SU-DHL-6 (cell line): Measurements from ENCODE around the gene ALKBH7.

Experiments
- H2AFZ ChIP-seq: fragments of 200-600 bp; sonication (generic); 2 replicates; pipeline ENCODE4 v1.6.1; 2014; ENCODE audit warnings: low read depth, mild to moderate bottlenecking, moderate library complexity, mixed read lengths, antibody characterized with exemption, low read length; ENCODE audit not compliant: severe bottlenecking
- H3F3A ChIP-seq: fragments of 200-600 bp; shearing (Covaris generic); 2 replicates; pipeline ENCODE4 v1.6.0; 2016; ENCODE audit warnings: antibody characterized with exemption, mild to moderate bottlenecking; ENCODE audit not compliant: insufficient read depth
- H3K27ac ChIP-seq: fragments of 200-600 bp; sonication (generic); 2 replicates; pipeline ENCODE4 v1.5.1; 2016; ENCODE audit warnings: low read depth, mild to moderate bottlenecking, low read length, moderate library complexity, mixed read lengths
- H3K27me3 ChIP-seq: fragments of 200-600 bp; sonication (generic), shearing (Covaris generic); 2 replicates; pipeline ENCODE4 v1.6.0; 2014; ENCODE audit warnings: mild to moderate bottlenecking, low read length
- H3K36me3 ChIP-seq: fragments of 200-600 bp; sonication (generic); 2 replicates; pipeline ENCODE4 v1.6.1; 2014; ENCODE audit warnings: mild to moderate bottlenecking, low read length, mixed read lengths
- H3K4me2 ChIP-seq: fragments of 300-600, 200-600 bp; shearing (Covaris generic), sonication (generic); 2 replicates; pipeline ENCODE4 v1.6.0; 2014; ENCODE audit warnings: low read length, low read depth, mild to moderate bottlenecking; ENCODE audit not compliant: poor library complexity, severe bottlenecking
- H3K4me3 ChIP-seq: fragments of 200-600 bp; sonication (generic); 2 replicates; pipeline ENCODE4 v1.5.1; 2014; ENCODE audit warnings: antibody characterized with exemption, low read length, mild to moderate bottlenecking, mixed read lengths; ENCODE audit not compliant: insufficient read depth, poor library complexity, severe bottlenecking
- H3K79me2 ChIP-seq: fragments of 200-600 bp; sonication (generic); 2 replicates; pipeline ENCODE4 v1.6.1; 2014; ENCODE audit warnings: mild to moderate bottlenecking, low read length, moderate library complexity; ENCODE audit not compliant: insufficient read depth
- H3K9ac ChIP-seq: fragments of 200-600 bp; sonication (generic); 2 replicates; pipeline ENCODE4 v1.7.0; 2014; ENCODE audit warnings: mild to moderate bottlenecking, low read length
- H3K9me2 ChIP-seq: fragments of 200-600 bp; sonication (generic); replicated peaks from 2 replicates; pipeline ENCODE4 v1.6.1; 2014; ENCODE audit warnings: low read length; ENCODE audit not compliant: insufficient read depth
- H3K9me3 ChIP-seq: fragments of 200-600 bp; sonication (generic); 2 replicates; pipeline ENCODE4 v1.6.1; 2014; ENCODE audit warnings: low read length, mixed read lengths; ENCODE audit not compliant: insufficient read depth
- H4K20me1 ChIP-seq: fragments of 200-600 bp; sonication (generic); 2 replicates; pipeline ENCODE4 v1.6.1; 2014; ENCODE audit warnings: low read depth, mild to moderate bottlenecking, antibody characterized with exemption, low read length, moderate library complexity, mixed read lengths
- CTCF ChIP-seq: fragments of 200-600 bp; sonication (generic); IDR thresholded peaks from one replicate; pipeline ENCODE4 v1.5.1; 2017; ENCODE audit warnings: antibody characterized with exemption, mild to moderate bottlenecking, low read length, moderate library complexity; ENCODE audit not compliant: insufficient read depth, poor library complexity, severe bottlenecking
- EZH2phosphoT487 ChIP-seq: fragments of 200-600 bp; sonication (generic), shearing (Covaris generic); conservative IDR thresholded peaks from 2 replicates; pipeline ENCODE4 v1.6.1; 2018; ENCODE audit warnings: mild to moderate bottlenecking, antibody characterized with exemption, low read length, moderate library complexity, mixed read lengths

Gene ALKBH7

DNA sequence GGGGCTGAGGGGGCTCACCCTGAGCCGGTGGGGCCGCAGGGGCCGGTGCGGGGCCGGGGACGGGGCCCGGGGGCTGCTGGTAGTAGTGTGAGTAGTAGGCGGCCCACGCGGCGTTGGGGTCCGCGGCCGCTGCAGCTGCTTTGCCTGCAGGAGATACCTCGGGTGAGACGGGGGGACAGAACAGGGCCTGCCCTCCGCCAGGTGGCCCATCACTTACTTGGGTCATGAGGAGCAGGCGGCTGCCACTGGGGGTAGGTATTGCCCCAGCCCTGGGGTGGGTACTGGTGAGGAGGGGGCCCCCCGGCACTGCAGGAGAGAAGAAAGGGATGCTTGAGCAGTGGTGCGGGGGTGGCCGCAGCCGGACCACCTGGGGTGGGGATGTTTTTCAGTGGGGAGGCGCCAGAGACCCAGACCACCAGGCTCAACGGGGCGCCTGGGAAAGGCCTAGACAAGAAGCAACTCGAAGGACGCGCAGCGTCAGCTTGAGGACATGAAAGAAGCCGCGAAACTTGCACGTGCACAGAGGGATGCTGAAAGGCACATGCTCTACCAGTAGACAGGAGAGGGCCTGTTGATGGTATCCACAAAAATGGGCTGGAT is 43.1 kb downstream of the ALKBH7 start:
- Histone ChIP-seq H3K4me2 (no peak overlapping the region), H3K27me3 (no peaks in the 10 kb centered on the region), H3K4me3 (no peak overlapping the region), H3K9me2 (no peaks in the 10 kb centered on the region), H3F3A (peaks cover 5% of the 10 kb centered on the region; the same call in 1 of the 2 replicates), H3K79me2 (peaks cover 14% of the 10 kb centered on the region), H3K27ac (no peak overlapping the region), H4K20me1 (no peaks in the 10 kb centered on the region; the same call in 1 of the 2 replicates), H2AFZ (no peak overlapping the region), H3K9me3 (no peaks in the 10 kb centered on the region), H3K36me3 (peaks cover 3% of the 10 kb centered on the region; the same call in 1 of the 2 replicates), H3K9ac (no peak overlapping the region)
- TF ChIP-seq EZH2phosphoT487: no peak
- TF ChIP-seq CTCF: no peak

GRCh38 chr19:6416658-6417405 is 44.2 kb downstream of the ALKBH7 start:
- no peaks in the 10 kb centered on the region for H3K9me2 ChIP-seq
- H2AFZ ChIP-seq: no peak overlapping the region
- peaks cover 3% of the 10 kb centered on the region; the same call in 1 of the 2 replicates for H3K36me3 ChIP-seq
- TF ChIP-seq EZH2phosphoT487: no peak
- no peak for TF ChIP-seq CTCF
- H3K4me2 ChIP-seq: no peak overlapping the region
- no peak overlapping the region for H3K9ac ChIP-seq
- no peak overlapping the region for H3K27ac ChIP-seq
- H3K27me3 ChIP-seq: no peaks in the 10 kb centered on the region
- H3K9me3 ChIP-seq: no peaks in the 10 kb centered on the region
- H3K79me2 ChIP-seq: peaks cover 26% of the 10 kb centered on the region
- no peak overlapping the region for H3K4me3 ChIP-seq
- peaks cover 3% of the 10 kb centered on the region; the same call in 1 of the 2 replicates for H4K20me1 ChIP-seq
- H3F3A ChIP-seq: peaks cover 5% of the 10 kb centered on the region; the same call in 1 of the 2 replicates

- Histone ChIP-seq H4K20me1 (peaks cover 13% of the 10 kb centered on the region; the same call in 1 of the 2 replicates), H3K4me2 (no peak overlapping the region), H3F3A (peaks cover 2% of the 10 kb centered on the region; the same call in 1 of the 2 replicates), H2AFZ (no peak overlapping the region), H3K4me3 (no peak overlapping the region), H3K27me3 (no peaks in the 10 kb centered on the region), H3K9ac (no peak overlapping the region), H3K9me2 (no peaks in the 10 kb centered on the region), H3K36me3 (peaks cover 3% of the 10 kb centered on the region; the same call in 1 of the 2 replicates), H3K9me3 (no peaks in the 10 kb centered on the region), H3K27ac (no peak overlapping the region), H3K79me2 (peaks cover 37% of the 10 kb centered on the region)
- TF ChIP-seq CTCF (no peak), EZH2phosphoT487 (no peak)
Measured at GRCh38 chr19:6417713-6418561, 45.3 kb downstream of the ALKBH7 start.
